Measurements from ENCODE around the gene IRF2BPL. TPM values are rescaled to one million over a fixed set of nuclear protein-coding genes. Genes with fewer than 3 reads are reported as not detected.

Gene IRF2BPL
- total RNA-seq, 1 experiment from 2014 or later: 74.6 TPM

DNA sequence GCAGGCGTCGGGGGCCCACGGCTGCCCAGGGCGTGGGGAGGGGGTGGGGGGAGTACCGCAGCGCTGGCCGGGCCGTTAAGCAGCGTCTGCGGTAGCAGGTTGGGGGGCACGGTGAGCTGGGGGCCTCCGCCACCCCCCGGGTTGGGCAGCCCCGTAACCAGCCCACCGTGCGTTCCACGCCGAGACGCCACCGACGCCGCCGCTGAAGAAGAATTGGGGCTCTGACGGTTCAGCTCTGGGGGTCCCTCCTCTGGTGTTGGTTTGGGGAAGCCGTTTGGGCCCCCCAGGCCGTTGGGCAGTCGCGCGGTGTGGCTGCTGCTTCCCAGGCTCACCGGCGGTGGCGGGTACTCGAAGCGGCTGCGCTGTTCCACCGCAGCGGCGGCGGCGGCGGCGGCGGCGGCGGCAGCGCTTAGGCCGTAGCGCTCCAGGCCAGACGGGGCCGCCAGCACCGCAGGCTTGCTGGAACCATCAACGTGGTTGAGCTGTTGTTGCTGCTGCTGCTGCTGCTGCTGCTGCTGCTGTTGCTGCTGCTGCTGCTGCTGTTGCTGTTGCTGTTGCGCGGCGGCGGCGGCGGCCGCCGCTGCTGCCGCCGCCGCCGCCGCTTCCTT lies 1.5 kb downstream of the IRF2BPL start:
- RAD21 ChIA-PET (ENCODE audit: low non-redundant PET in 1 of 2, low total read pairs in 2 of 2, uncharacterized antibody in 2 of 2, unreplicated experiment in 2 of 2): interaction anchor here in 1 of 2 experiments (0.7 to 1.9 kb wide), 3 partner anchors 26 to 122 kb away, joined by 3 to 5 read pairs (median 5); no protein-coding TSS in a partner anchor
- Histone ChIP-seq H3K27ac (ENCODE audit: low read depth, low read length) (peak overlapping the region; percentile 100), H3K4me1 (ENCODE audit: control insufficient read depth in 1 of 2, insufficient read depth in 2 of 2, low read length in 2 of 2) (peaks cover 73 to 75% of the 10 kb centered on the region in 2 experiments), H3K4me3 (replicated peaks in 1 of 2; ENCODE audit: low read depth in 1 of 2, low read length in 2 of 2) (peak overlapping the region; percentile 61 to 89), H3K27me3 (ENCODE audit: insufficient read depth, low read length) (no peaks in the 10 kb centered on the region), H3K9ac (ENCODE audit: low read length) (peak overlapping the region; percentile 96), H3K9me2 (ENCODE audit: insufficient read depth) (no peaks in the 10 kb centered on the region), H3K9me3 (ENCODE audit: control insufficient read depth in 1 of 2, insufficient read depth in 1 of 2, low read depth in 1 of 2, low read length in 2 of 2) (no peaks in the 10 kb centered on the region), H3K4me2 (ENCODE audit: low read length) (peak overlapping the region; percentile 98), H3K36me3 (ENCODE audit: control insufficient read depth in 1 of 2, insufficient read depth in 2 of 2, low read length in 2 of 2) (peaks cover 3 to 13% of the 10 kb centered on the region in 2 experiments; a peak in 1 of 4 replicates), H3K79me2 (ENCODE audit: insufficient read depth, low read length) (peaks cover 40% of the 10 kb centered on the region), H2AFZ (ENCODE audit: low read depth, low read length, poor library complexity, severe bottlenecking) (no peak overlapping the region), H4K20me1 (ENCODE audit: insufficient read depth) (peaks cover 7% of the 10 kb centered on the region; the same call in 1 of the 2 replicates)
- TF ChIP-seq EZH2 (IDR thresholded peaks at IDR 0.05) (no peak), TCF7L2 (IDR thresholded peaks at IDR 0.05; ENCODE audit: borderline replicate concordance, extremely low read depth, insufficient read depth, insufficient read length) (no peak), ELF1 (IDR thresholded peaks at IDR 0.05; ENCODE audit: borderline replicate concordance, low read depth) (no peak), CBX3 (IDR thresholded peaks at IDR 0.05; ENCODE audit: low read depth) (no peak), EGR1 (IDR thresholded peaks at IDR 0.05; ENCODE audit: low read depth) (no peak), CEBPB (IDR thresholded peaks at IDR 0.05; ENCODE audit: low read depth) (no peak), JUND (IDR thresholded peaks at IDR 0.05) (no peak), YY1 (IDR thresholded peaks at IDR 0.05; ENCODE audit: extremely low read depth, insufficient replicate concordance, low read depth, low read length) (no peak), SP1 (IDR thresholded peaks at IDR 0.05; ENCODE audit: low read depth) (no peak), POLR2AphosphoS5 (IDR thresholded peaks at IDR 0.05; ENCODE audit: low read depth, low read length) (no peak; the same call in 1 of the 2 replicates), FOSL1 (IDR thresholded peaks at IDR 0.05; ENCODE audit: low read depth) (no peak), ZNF274 (IDR thresholded peaks at IDR 0.05; ENCODE audit: low read depth, low read length) (no peak), POLR2A (IDR thresholded peaks at IDR 0.05; ENCODE audit: borderline replicate concordance, extremely low read depth, insufficient read depth, insufficient read length) (no peak), ZFX (IDR thresholded peaks at IDR 0.05) (no peak)
- TF ChIP-seq, protein P1, sequence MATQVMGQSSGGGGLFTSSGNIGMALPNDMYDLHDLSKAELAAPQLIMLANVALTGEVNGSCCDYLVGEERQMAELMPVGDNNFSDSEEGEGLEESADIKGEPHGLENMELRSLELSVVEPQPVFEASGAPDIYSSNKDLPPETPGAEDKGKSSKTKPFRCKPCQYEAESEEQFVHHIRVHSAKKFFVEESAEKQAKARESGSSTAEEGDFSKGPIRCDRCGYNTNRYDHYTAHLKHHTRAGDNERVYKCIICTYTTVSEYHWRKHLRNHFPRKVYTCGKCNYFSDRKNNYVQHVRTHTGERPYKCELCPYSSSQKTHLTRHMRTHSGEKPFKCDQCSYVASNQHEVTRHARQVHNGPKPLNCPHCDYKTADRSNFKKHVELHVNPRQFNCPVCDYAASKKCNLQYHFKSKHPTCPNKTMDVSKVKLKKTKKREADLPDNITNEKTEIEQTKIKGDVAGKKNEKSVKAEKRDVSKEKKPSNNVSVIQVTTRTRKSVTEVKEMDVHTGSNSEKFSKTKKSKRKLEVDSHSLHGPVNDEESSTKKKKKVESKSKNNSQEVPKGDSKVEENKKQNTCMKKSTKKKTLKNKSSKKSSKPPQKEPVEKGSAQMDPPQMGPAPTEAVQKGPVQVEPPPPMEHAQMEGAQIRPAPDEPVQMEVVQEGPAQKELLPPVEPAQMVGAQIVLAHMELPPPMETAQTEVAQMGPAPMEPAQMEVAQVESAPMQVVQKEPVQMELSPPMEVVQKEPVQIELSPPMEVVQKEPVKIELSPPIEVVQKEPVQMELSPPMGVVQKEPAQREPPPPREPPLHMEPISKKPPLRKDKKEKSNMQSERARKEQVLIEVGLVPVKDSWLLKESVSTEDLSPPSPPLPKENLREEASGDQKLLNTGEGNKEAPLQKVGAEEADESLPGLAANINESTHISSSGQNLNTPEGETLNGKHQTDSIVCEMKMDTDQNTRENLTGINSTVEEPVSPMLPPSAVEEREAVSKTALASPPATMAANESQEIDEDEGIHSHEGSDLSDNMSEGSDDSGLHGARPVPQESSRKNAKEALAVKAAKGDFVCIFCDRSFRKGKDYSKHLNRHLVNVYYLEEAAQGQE (IDR thresholded peaks at IDR 0.05; ENCODE audit: low read depth): no peak
- TF ChIP-seq, protein P2, sequence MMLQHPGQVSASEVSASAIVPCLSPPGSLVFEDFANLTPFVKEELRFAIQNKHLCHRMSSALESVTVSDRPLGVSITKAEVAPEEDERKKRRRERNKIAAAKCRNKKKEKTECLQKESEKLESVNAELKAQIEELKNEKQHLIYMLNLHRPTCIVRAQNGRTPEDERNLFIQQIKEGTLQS (IDR thresholded peaks at IDR 0.05): no peak
- TF ChIP-seq, protein P3, sequence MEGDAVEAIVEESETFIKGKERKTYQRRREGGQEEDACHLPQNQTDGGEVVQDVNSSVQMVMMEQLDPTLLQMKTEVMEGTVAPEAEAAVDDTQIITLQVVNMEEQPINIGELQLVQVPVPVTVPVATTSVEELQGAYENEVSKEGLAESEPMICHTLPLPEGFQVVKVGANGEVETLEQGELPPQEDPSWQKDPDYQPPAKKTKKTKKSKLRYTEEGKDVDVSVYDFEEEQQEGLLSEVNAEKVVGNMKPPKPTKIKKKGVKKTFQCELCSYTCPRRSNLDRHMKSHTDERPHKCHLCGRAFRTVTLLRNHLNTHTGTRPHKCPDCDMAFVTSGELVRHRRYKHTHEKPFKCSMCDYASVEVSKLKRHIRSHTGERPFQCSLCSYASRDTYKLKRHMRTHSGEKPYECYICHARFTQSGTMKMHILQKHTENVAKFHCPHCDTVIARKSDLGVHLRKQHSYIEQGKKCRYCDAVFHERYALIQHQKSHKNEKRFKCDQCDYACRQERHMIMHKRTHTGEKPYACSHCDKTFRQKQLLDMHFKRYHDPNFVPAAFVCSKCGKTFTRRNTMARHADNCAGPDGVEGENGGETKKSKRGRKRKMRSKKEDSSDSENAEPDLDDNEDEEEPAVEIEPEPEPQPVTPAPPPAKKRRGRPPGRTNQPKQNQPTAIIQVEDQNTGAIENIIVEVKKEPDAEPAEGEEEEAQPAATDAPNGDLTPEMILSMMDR (IDR thresholded peaks at IDR 0.05 in 2 of 3, conservative IDR thresholded peaks at IDR 0.05 in 1 of 3; ENCODE audit: borderline replicate concordance in 1 of 3, insufficient read depth in 1 of 3, low read depth in 2 of 3, low read length in 2 of 3): no peak
- TF ChIP-seq, protein P4, sequence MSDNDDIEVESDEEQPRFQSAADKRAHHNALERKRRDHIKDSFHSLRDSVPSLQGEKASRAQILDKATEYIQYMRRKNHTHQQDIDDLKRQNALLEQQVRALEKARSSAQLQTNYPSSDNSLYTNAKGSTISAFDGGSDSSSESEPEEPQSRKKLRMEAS (IDR thresholded peaks at IDR 0.05): no peak
- no TSS peak for BruUV-seq (replicated peaks)
- ATAC-seq (no peak), DNase-seq (ENCODE audit: low read depth, low spot score) (no peak)
- intact Hi-C loops (cut with micrococcal nuclease): loop anchor here (10.0 kb wide), 1 partner anchor 112 kb away; no protein-coding TSS in a partner anchor
- POLR2A ChIA-PET: interaction anchor here (1.4 kb wide), 1 partner anchor 13 kb away, joined by 10 read pairs; no protein-coding TSS in a partner anchor
- CTCF ChIA-PET: interaction anchor here (1.7 kb wide), 1 partner anchor 151 kb away, joined by 5 read pairs; no protein-coding TSS in a partner anchor
